Omental fat pad (tissue), 4 donors: ENCODE data around the gene PDCD1LG2. TPM values are rescaled to one million over a fixed set of nuclear protein-coding genes. Genes with fewer than 3 reads are reported as not detected.

Source experiments
- ATAC-seq: fragments of 150-250 bp; one replicate; pipeline ENCODE4 v1.9.1; 2016; ENCODE audit warnings: mild to moderate bottlenecking, moderate library complexity; ENCODE audit not compliant: low FRiP score
- DNase-seq: peaks from one replicate; pipeline ENCODE4 v3.0.0-alpha.2; 2019; ENCODE audit warnings: low spot score
- CTCF ChIP-seq, 3 donors: fragments of 450-650 bp; IDR thresholded peaks; one replicate each; pipeline ENCODE4 v1.5.1; 2016 to 2017; ENCODE audit warnings: antibody characterized with exemption in 3 of 3, mild to moderate bottlenecking in 3 of 3, moderate library complexity in 2 of 3
- total RNA-seq, 4 donors: library from RNA; depleted of rRNA; stranded (reverse); fragments of >200 nt; gene quantifications; one replicate each; pipeline ENCODE4 v1.1.0, GENCODE V29; 2016

The PDCD1LG2 gene
- total RNA-seq, 4 donors from 2014 or later: 3.5 to 10.7 (median 3.8) TPM

GRCh38 chr9:5612185-5612530 is 101.8 kb downstream of the PDCD1LG2 start:
- ATAC-seq: no peak
- no peak for DNase-seq
- no peak for TF ChIP-seq CTCF (IDR thresholded peaks at IDR 0.05)

GRCh38 chr9:5614192-5614591 is 103.9 kb downstream of the PDCD1LG2 start:
- ATAC-seq: no peak
- DNase-seq: no peak
- no peak for TF ChIP-seq CTCF (IDR thresholded peaks at IDR 0.05)

- DNase-seq: no peak
- no peak for ATAC-seq
- TF ChIP-seq CTCF (IDR thresholded peaks at IDR 0.05): no peak
These were observed 104.7 kb downstream of the PDCD1LG2 start for GRCh38 chr9:5614985-5615384.

- DNase-seq (no peak), ATAC-seq (no peak)
- TF ChIP-seq CTCF (IDR thresholded peaks at IDR 0.05): no peak
These were observed 107.4 kb downstream of the PDCD1LG2 start for GRCh38 chr9:5617749-5618148.

GRCh38 chr9:5620494-5620893 is 110.2 kb downstream of the PDCD1LG2 start:
- no peak for ATAC-seq

More at GRCh38 chr9:5620494-5620893, 110.2 kb downstream of the PDCD1LG2 start:
- no peak for TF ChIP-seq CTCF (IDR thresholded peaks at IDR 0.05)
- DNase-seq: no peak

Other genes starting within 250 kb of the PDCD1LG2 start
- gene RLN2, start 205.8 kb upstream of the PDCD1LG2 start, total RNA-seq: not detected
- not detected for gene RLN1, start 170.7 kb upstream of the PDCD1LG2 start, total RNA-seq
- 10 to 100 TPM in 3 of 4 donors, 1 to 10 TPM in 1; 8.9 to 15.3 (median 12.3) TPM for gene PLGRKT, start 72.6 kb upstream of the PDCD1LG2 start, total RNA-seq
- gene CD274, start 60.0 kb upstream of the PDCD1LG2 start, total RNA-seq: 10 to 100 TPM in 1 of 4 donors, 1 to 10 TPM in 3; 1.4 to 10.4 (median 6.7) TPM
- gene RIC1, start 118.6 kb downstream of the PDCD1LG2 start, total RNA-seq: 10 to 100 TPM; 27.4 to 62.3 (median 36.1) TPM